ENCODE measurements around the gene UPK3BL2. TPM values are rescaled to one million over a fixed set of nuclear protein-coding genes. Genes with fewer than 3 reads are reported as not detected.
"Not testable (repeated sequence)": the region's sequence is repeated elsewhere in the genome, so short reads cannot be mapped to it uniquely, and the experiment has no call there.

Gene UPK3BL2
- polyA plus RNA-seq, 6 donors from 2014 or later, result 1.2 to 7.3 (median 2.5) TPM

- not testable (repeated sequence) for H3K27me3 Mint-ChIP-seq, DNase-seq, H3K36me3 Mint-ChIP-seq, H3K4me1 Mint-ChIP-seq, H3K4me3 Mint-ChIP-seq, H3K9me3 Mint-ChIP-seq, H3K27ac Mint-ChIP-seq
- ATAC-seq (ENCODE audit: low read depth in 2 of 2), result peak; percentile 26 to 29
These were observed 26.5 kb downstream of the UPK3BL2 start for GRCh38 chr7:102516951-102517350.

DNA sequence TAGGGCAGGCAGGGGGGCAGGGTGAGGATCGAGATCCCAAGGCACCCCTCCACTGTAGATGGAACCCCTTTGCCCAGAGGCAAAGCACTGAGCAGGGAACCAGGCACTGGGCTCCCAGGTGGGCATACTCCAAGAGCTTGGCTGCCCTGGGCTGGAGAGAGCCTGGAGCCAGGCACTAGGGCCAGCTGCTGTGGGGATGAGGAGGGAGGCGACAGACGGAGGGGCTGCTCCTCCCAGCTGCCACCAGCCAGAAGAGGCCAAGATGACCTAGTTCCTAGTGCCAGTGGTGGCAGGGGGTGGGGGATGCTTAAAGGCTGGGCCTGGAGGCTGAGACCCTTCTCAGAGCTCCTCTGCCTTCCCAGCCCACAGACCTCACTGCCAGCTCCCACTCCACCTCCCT is 27.6 kb downstream of the UPK3BL2 start:
- H3K4me3 Mint-ChIP-seq; H3K9me3 Mint-ChIP-seq; H3K4me1 Mint-ChIP-seq; H3K27ac Mint-ChIP-seq; DNase-seq; H3K27me3 Mint-ChIP-seq; ATAC-seq (ENCODE audit: low read depth in 2 of 2); H3K36me3 Mint-ChIP-seq: not testable (repeated sequence)

GRCh38 chr7:102514881-102515721 is 28.4 kb downstream of the UPK3BL2 start:
- not testable (repeated sequence) for H3K27ac Mint-ChIP-seq, H3K4me1 Mint-ChIP-seq

DNA sequence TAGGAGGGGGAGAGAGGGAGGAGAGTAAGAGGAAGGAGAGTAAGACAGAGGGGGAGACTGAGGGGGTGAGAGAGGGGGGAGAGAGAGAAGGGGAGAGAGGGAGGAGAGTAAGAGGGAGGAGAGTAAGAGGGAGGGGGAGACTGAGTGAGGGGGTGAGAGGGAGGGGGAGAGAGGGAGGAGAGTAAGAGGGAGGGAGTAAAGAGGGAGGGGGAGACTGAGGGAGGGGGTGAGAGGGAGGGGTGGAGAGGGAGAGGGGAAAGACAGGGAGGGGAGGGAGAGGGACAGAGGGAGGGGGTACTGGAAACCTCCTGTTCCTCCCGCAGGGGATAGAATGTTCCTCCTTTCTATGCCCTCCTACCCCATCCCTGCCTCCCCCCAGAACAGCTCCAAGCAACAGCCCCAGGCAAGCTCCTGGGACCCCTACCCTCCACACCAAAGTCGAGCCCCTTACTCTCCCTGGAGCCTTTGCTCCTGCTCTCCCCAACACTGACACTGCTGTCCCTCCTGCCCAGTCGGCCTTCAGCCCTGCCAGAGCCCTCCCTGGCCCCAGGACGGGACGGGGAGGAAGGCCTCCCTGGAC is 30.8 kb downstream of the UPK3BL2 start:
- not testable (repeated sequence) for H3K27ac Mint-ChIP-seq; H3K27me3 Mint-ChIP-seq; DNase-seq; H3K9me3 Mint-ChIP-seq; H3K4me1 Mint-ChIP-seq; ATAC-seq (ENCODE audit: low read depth in 2 of 2); H3K36me3 Mint-ChIP-seq
- H3K4me3 Mint-ChIP-seq, result peak overlapping the region in 6 of 8 donors; percentile 48 to 80 (median 58)

More at GRCh38 chr7:102514881-102515721, 28.4 kb downstream of the UPK3BL2 start:
- H3K36me3 Mint-ChIP-seq, DNase-seq, H3K9me3 Mint-ChIP-seq, H3K4me3 Mint-ChIP-seq, H3K27me3 Mint-ChIP-seq: not testable (repeated sequence)
- ATAC-seq (ENCODE audit: low read depth in 2 of 2), result peak; percentile 4 to 5

GRCh38 chr7:102511860-102512522 is 31.5 kb downstream of the UPK3BL2 start:
- H3K4me1 Mint-ChIP-seq, H3K9me3 Mint-ChIP-seq, H3K27ac Mint-ChIP-seq, DNase-seq, H3K27me3 Mint-ChIP-seq, H3K36me3 Mint-ChIP-seq: not testable (repeated sequence)
- H3K4me3 Mint-ChIP-seq, result peak overlapping the region in 3 of 8 donors; percentile 46 to 80 (median 55)
- peak; percentile 60 to 66 for ATAC-seq (ENCODE audit: low read depth in 2 of 2)

DNA sequence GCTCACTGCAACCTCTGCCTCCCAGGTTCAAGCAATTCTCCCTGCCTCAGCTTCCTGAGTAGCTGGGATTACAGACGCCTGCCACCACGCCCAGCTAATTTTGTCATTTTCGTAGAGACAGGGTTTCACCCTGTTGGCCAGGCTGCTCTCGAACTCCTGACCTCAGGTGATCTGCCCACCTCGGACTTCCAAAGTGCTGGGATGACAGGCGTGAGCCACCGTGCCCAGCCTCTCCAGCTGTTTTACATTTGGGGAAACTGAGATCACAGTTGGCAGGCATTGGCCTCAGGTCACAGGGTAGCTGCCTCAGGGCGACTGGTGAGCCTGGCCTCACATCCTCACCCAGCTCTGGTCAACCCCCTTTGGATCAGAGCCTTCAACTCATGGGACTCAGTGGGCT is 32.9 kb downstream of the UPK3BL2 start:
- H3K27me3 Mint-ChIP-seq; H3K36me3 Mint-ChIP-seq; ATAC-seq (ENCODE audit: low read depth in 2 of 2); H3K4me1 Mint-ChIP-seq; DNase-seq; H3K27ac Mint-ChIP-seq; H3K4me3 Mint-ChIP-seq; H3K9me3 Mint-ChIP-seq: not testable (repeated sequence)

- H3K36me3 Mint-ChIP-seq; H3K4me1 Mint-ChIP-seq; ATAC-seq (ENCODE audit: low read depth in 2 of 2); DNase-seq; H3K9me3 Mint-ChIP-seq; H3K4me3 Mint-ChIP-seq; H3K27me3 Mint-ChIP-seq; H3K27ac Mint-ChIP-seq: not testable (repeated sequence)
These were observed 35.9 kb downstream of the UPK3BL2 start for GRCh38 chr7:102507410-102508088.

GRCh38 chr7:102505298-102506185 is 38.0 kb downstream of the UPK3BL2 start:
- not testable (repeated sequence) for ATAC-seq (ENCODE audit: low read depth in 2 of 2); H3K4me1 Mint-ChIP-seq; H3K27me3 Mint-ChIP-seq; DNase-seq; H3K9me3 Mint-ChIP-seq; H3K27ac Mint-ChIP-seq; H3K36me3 Mint-ChIP-seq; H3K4me3 Mint-ChIP-seq

- not testable (repeated sequence) for H3K4me1 Mint-ChIP-seq, H3K36me3 Mint-ChIP-seq, H3K9me3 Mint-ChIP-seq
These were observed 40.4 kb downstream of the UPK3BL2 start for GRCh38 chr7:102503141-102503540.

GRCh38 chr7:102498321-102498720 is 45.2 kb downstream of the UPK3BL2 start:
- not testable (repeated sequence) for H3K36me3 Mint-ChIP-seq; ATAC-seq (ENCODE audit: low read depth in 2 of 2); H3K4me1 Mint-ChIP-seq; H3K27me3 Mint-ChIP-seq; DNase-seq; H3K27ac Mint-ChIP-seq; H3K4me3 Mint-ChIP-seq; H3K9me3 Mint-ChIP-seq

More at GRCh38 chr7:102503141-102503540, 40.4 kb downstream of the UPK3BL2 start:
- not testable (repeated sequence) for H3K27ac Mint-ChIP-seq; H3K4me3 Mint-ChIP-seq; ATAC-seq (ENCODE audit: low read depth in 2 of 2); H3K27me3 Mint-ChIP-seq; DNase-seq

DNA sequence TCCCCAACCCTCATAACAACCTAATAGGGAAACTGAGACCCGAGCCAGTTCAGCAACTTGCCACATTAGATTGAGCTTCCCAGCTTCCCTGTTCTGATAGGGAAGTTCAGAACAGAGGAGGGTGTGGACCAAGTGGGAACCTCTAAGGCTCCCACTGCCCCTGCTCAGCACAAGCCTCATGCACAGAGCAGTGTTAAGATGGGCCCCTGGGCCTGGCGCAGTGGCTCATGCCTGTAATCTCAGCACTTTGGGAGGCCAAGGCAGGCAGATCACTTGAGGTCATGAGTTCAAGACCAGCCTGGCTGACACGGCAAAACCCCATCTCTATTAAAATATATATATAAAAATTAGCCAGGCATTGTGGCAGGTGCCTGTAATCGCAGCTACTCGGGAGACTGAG is 46.2 kb downstream of the UPK3BL2 start:
- H3K4me3 Mint-ChIP-seq; H3K36me3 Mint-ChIP-seq; H3K9me3 Mint-ChIP-seq; ATAC-seq (ENCODE audit: low read depth in 2 of 2); H3K27me3 Mint-ChIP-seq; H3K4me1 Mint-ChIP-seq; DNase-seq; H3K27ac Mint-ChIP-seq: not testable (repeated sequence)

- not testable (repeated sequence) for H3K4me3 Mint-ChIP-seq; ATAC-seq (ENCODE audit: low read depth in 2 of 2); H3K36me3 Mint-ChIP-seq; H3K27me3 Mint-ChIP-seq; H3K9me3 Mint-ChIP-seq; DNase-seq; H3K27ac Mint-ChIP-seq; H3K4me1 Mint-ChIP-seq
These were observed 46.6 kb downstream of the UPK3BL2 start for GRCh38 chr7:102496861-102497260.
